Measurements from ENCODE around the gene MRPL14.

MRPL14 gene

DNA sequence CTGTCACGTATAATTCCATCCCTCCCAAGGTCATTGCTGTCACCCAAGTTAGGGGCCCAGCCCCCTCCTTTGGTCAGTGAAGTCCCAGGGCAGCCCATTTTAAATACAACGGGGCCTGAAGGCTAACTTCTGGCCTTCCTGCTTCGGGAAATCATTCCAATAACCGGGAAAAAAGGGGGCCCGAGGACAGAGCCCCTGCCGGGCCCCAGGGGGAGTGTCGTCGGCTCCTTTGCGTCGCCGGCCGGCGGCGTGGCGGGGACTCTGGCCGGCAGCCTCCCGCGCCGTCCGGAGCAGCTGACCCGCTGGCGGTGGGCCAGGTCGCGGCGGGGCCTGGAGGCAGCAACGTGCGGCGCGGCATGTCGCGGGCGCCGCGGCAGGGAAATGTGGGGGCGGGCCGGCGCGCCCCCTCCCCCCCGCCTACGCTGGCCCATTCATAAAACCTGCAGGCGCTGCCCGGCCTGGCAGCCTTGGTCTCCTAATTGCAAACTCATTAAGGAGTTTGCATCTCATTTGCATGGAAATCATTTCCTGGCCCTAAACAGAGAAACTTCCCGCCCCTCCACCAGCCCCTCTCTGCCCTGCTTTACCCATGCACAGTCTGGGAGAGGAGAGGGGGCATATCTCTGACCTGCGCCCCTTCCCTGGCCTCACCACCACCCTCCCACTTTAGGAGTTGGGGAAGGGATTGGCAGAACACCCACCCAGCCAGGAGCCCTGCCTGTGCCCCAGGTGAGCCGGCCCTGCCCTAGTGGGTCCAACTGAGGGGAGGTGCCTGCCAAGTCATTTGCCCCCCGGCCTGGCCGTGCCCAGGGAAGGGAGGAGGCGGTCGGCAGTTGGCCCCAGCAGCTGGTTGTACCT lies 50.7 kb downstream of the MRPL14 start:
- H3K4me3 ChIP-seq (ENCODE audit: insufficient read depth in 1 of 2, low read depth in 1 of 2, low read length in 2 of 2): no peak overlapping the region
- peak overlapping the region; percentile 42 for H3K9ac ChIP-seq (ENCODE audit: low read length)
- no peaks in the 10 kb centered on the region for H3K27me3 ChIP-seq (ENCODE audit: control insufficient read depth in 1 of 2, insufficient read depth in 1 of 2, low read length in 2 of 2)
- no peak overlapping the region for H2BK5ac ChIP-seq (ENCODE audit: low read depth, low read length, poor library complexity, severe bottlenecking)
- no peak overlapping the region for H2AK5ac ChIP-seq (ENCODE audit: low read length, severe bottlenecking)
- no peaks in the 10 kb centered on the region for H3K79me1 ChIP-seq (replicated peaks; ENCODE audit: low read length, poor library complexity, severe bottlenecking)
- no peak overlapping the region for H2AFZ ChIP-seq (ENCODE audit: low read depth, low read length)
- H3K4me1 ChIP-seq (ENCODE audit: control insufficient read depth, insufficient read depth, low read depth, low read length): peaks cover 34% of the 10 kb centered on the region
- H4K91ac ChIP-seq (ENCODE audit: low read length): peak overlapping the region; percentile 87
- peak overlapping the region; percentile 35 for H2BK120ac ChIP-seq (ENCODE audit: low read depth, low read length)
- no peaks in the 10 kb centered on the region for H3K9me3 ChIP-seq (ENCODE audit: control insufficient read depth, low read length)
- H4K8ac ChIP-seq (ENCODE audit: low read length): no peak overlapping the region
- peak; percentile 50 for DNase-seq
- H3K4ac ChIP-seq (ENCODE audit: low read depth in 1 of 2, low read length in 2 of 2): peak overlapping the region; percentile 27 to 46
- H2BK15ac ChIP-seq (ENCODE audit: low read depth, poor library complexity, severe bottlenecking): peak overlapping the region; percentile 84
- H3K18ac ChIP-seq (ENCODE audit: low read depth in 1 of 2, low read length in 2 of 2): peak overlapping the region; percentile 63 to 76
- H3K36me3 ChIP-seq (ENCODE audit: control insufficient read depth in 1 of 2, insufficient read depth in 2 of 2, low read depth in 1 of 2, low read length in 2 of 2): no peaks in the 10 kb centered on the region
- no peak overlapping the region for H3K23ac ChIP-seq (ENCODE audit: low read length in 2 of 2)
- H3K14ac ChIP-seq (ENCODE audit: low read length in 2 of 2): no peak overlapping the region
- 14% methylated on average over 38 of the region's 49 CpGs for WGBS
- H2BK12ac ChIP-seq (ENCODE audit: low read length in 2 of 2): peak overlapping the region; percentile 7 to 32
- H3K27ac ChIP-seq (ENCODE audit: low read length, poor library complexity, severe bottlenecking): no peak overlapping the region
- peak overlapping the region; percentile 65 for H3K4me2 ChIP-seq (ENCODE audit: low read length, poor library complexity, severe bottlenecking)

DNA sequence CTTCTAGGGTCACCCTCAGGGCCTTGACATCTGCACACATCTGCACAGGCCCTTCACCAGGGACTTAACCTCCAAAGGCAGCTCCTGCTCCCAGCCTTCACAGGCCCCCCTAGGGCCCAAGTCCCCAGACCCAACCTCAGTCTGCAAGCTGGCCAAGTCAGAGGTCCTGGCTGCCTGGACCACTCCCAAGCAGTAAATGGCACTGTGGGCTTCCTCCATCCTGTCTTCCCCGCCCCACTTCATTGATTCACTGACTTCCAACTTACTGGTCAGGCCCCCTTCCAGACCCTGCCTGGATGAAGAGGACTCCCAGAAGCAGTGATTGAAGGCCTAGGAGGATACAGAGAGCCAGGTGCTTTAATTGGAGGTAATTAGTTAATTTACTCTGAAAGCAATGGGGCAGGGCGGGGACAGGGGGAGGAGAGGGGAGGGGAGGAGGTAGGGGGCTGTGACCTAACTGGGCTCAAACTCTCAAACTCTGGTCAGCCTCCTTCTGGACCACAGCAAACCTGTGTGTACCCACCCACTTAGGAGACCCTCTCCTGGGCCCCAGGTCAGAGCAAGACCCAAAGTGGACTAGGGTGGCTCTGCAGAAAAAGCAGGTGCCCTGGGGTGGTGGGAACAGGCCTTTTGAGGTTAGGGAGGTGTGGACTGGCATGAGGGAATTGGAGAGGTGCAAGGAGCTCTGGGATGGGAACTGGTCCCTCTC lies 51.5 kb downstream of the MRPL14 start:
- H2AK5ac ChIP-seq (ENCODE audit: low read length, severe bottlenecking): peak overlapping the region; percentile 20
- no peak overlapping the region for H3K14ac ChIP-seq (ENCODE audit: low read length in 2 of 2)
- no peak overlapping the region for H3K27ac ChIP-seq (ENCODE audit: low read length, poor library complexity, severe bottlenecking)
- H3K9me3 ChIP-seq (ENCODE audit: control insufficient read depth, low read length): no peaks in the 10 kb centered on the region
- no peaks in the 10 kb centered on the region for H3K27me3 ChIP-seq (ENCODE audit: control insufficient read depth in 1 of 2, insufficient read depth in 1 of 2, low read length in 2 of 2)
- H2AFZ ChIP-seq (ENCODE audit: low read depth, low read length): no peak overlapping the region
- H3K4me3 ChIP-seq (ENCODE audit: insufficient read depth in 1 of 2, low read depth in 1 of 2, low read length in 2 of 2): no peak overlapping the region
- no peak overlapping the region for H2BK5ac ChIP-seq (ENCODE audit: low read depth, low read length, poor library complexity, severe bottlenecking)
- H3K4me2 ChIP-seq (ENCODE audit: low read length, poor library complexity, severe bottlenecking): no peak overlapping the region
- H2BK12ac ChIP-seq (ENCODE audit: low read length in 2 of 2): peak overlapping the region; percentile 1 to 80
- H4K8ac ChIP-seq (ENCODE audit: low read length): no peak overlapping the region
- H3K4me1 ChIP-seq (ENCODE audit: control insufficient read depth, insufficient read depth, low read depth, low read length): peaks cover 34% of the 10 kb centered on the region
- peak overlapping the region; percentile 35 for H2BK120ac ChIP-seq (ENCODE audit: low read depth, low read length)
- no peak overlapping the region for H3K23ac ChIP-seq (ENCODE audit: low read length in 2 of 2)
- H3K36me3 ChIP-seq (ENCODE audit: control insufficient read depth in 1 of 2, insufficient read depth in 2 of 2, low read depth in 1 of 2, low read length in 2 of 2): no peaks in the 10 kb centered on the region
- H3K79me1 ChIP-seq (replicated peaks; ENCODE audit: low read length, poor library complexity, severe bottlenecking): no peaks in the 10 kb centered on the region
- H2BK15ac ChIP-seq (ENCODE audit: low read depth, poor library complexity, severe bottlenecking): peak overlapping the region; percentile 19
- no peak overlapping the region for H4K91ac ChIP-seq (ENCODE audit: low read length)
- DNase-seq: no peak
- peak overlapping the region; percentile 42 for H3K9ac ChIP-seq (ENCODE audit: low read length)
- 100% methylated on average over 2 of the region's 2 CpGs for WGBS
- peak overlapping the region; percentile 27 to 46 for H3K4ac ChIP-seq (ENCODE audit: low read depth in 1 of 2, low read length in 2 of 2)
- H3K18ac ChIP-seq (ENCODE audit: low read depth in 1 of 2, low read length in 2 of 2): peak overlapping the region; percentile 14 to 42

DNA sequence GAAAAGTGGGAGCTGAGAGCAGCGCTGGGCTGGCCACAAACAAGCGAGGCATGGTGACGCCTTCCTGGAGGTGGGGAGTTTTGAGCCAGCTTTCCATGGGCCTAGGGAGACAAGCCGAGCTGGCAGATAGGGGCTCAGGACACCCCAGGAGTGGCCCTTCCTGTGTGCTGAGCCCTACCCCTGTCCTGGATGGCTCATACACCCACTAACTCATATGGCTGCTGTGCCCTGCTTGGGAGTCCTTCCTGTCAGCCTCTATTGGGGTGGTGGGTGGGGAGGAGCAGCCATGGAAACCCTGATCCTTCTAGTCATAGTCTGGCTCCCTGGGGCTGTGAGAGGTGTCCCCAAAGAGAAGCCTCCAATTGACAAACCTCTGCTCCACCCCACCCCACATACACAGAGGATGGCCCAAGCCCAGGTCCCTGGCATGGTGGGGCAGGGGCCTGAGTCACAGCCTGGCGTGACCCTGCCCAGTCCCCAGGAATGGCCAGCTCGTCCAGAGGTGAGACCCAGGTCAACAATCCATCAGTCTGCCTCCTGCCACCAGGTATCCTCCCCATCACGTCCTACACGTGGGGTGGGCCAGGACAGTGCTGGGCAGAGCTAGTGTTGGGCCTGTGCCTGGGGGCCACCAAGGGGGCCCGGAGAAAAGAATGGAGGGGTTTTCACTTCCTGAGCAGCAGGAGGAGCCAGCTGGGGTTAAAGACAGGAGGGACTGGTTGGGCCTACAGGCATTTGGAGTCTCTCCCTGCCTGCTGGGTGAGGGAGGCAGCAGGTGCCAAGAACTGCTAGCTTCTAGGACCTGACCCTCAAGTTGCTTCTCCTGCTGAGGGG lies 52.2 kb downstream of the MRPL14 start:
- Histone ChIP-seq H3K18ac (ENCODE audit: low read depth in 1 of 2, low read length in 2 of 2) (peak overlapping the region in 1 of 2 experiments; percentile 32), H3K36me3 (ENCODE audit: control insufficient read depth in 1 of 2, insufficient read depth in 2 of 2, low read depth in 1 of 2, low read length in 2 of 2) (no peaks in the 10 kb centered on the region), H2BK120ac (ENCODE audit: low read depth, low read length) (no peak overlapping the region), H3K27ac (ENCODE audit: low read length, poor library complexity, severe bottlenecking) (no peak overlapping the region), H3K4ac (ENCODE audit: low read depth in 1 of 2, low read length in 2 of 2) (peak overlapping the region; percentile 47 to 69), H3K23ac (ENCODE audit: low read length in 2 of 2) (no peak overlapping the region), H3K4me2 (ENCODE audit: low read length, poor library complexity, severe bottlenecking) (no peak overlapping the region), H2AK5ac (ENCODE audit: low read length, severe bottlenecking) (peak overlapping the region; percentile 21), H3K9me3 (ENCODE audit: control insufficient read depth, low read length) (no peaks in the 10 kb centered on the region), H2AFZ (ENCODE audit: low read depth, low read length) (no peak overlapping the region), H4K8ac (ENCODE audit: low read length) (no peak overlapping the region), H3K9ac (ENCODE audit: low read length) (peak overlapping the region; percentile 82), H2BK12ac (ENCODE audit: low read length in 2 of 2) (peak overlapping the region; percentile 65 to 83), H3K4me1 (ENCODE audit: control insufficient read depth, insufficient read depth, low read depth, low read length) (peaks cover 34% of the 10 kb centered on the region), H3K79me1 (replicated peaks; ENCODE audit: low read length, poor library complexity, severe bottlenecking) (no peaks in the 10 kb centered on the region), H3K4me3 (ENCODE audit: insufficient read depth in 1 of 2, low read depth in 1 of 2, low read length in 2 of 2) (no peak overlapping the region), H3K14ac (ENCODE audit: low read length in 2 of 2) (no peak overlapping the region), H2BK5ac (ENCODE audit: low read depth, low read length, poor library complexity, severe bottlenecking) (peak overlapping the region; percentile 5), H4K91ac (ENCODE audit: low read length) (peak overlapping the region; percentile 65), H3K27me3 (ENCODE audit: control insufficient read depth in 1 of 2, insufficient read depth in 1 of 2, low read length in 2 of 2) (no peaks in the 10 kb centered on the region), H2BK15ac (ENCODE audit: low read depth, poor library complexity, severe bottlenecking) (peak overlapping the region; percentile 19)
- DNase-seq: no peak
- WGBS: 56% methylated on average over 9 of the region's 9 CpGs
